ENCODE data around the gene IQSEC1. TPM values are rescaled to one million over a fixed set of nuclear protein-coding genes. Genes with fewer than 3 reads are reported as not detected.

IQSEC1 gene
- total RNA-seq, 1 experiment from 2014 or later, result 13.0 TPM

DNA sequence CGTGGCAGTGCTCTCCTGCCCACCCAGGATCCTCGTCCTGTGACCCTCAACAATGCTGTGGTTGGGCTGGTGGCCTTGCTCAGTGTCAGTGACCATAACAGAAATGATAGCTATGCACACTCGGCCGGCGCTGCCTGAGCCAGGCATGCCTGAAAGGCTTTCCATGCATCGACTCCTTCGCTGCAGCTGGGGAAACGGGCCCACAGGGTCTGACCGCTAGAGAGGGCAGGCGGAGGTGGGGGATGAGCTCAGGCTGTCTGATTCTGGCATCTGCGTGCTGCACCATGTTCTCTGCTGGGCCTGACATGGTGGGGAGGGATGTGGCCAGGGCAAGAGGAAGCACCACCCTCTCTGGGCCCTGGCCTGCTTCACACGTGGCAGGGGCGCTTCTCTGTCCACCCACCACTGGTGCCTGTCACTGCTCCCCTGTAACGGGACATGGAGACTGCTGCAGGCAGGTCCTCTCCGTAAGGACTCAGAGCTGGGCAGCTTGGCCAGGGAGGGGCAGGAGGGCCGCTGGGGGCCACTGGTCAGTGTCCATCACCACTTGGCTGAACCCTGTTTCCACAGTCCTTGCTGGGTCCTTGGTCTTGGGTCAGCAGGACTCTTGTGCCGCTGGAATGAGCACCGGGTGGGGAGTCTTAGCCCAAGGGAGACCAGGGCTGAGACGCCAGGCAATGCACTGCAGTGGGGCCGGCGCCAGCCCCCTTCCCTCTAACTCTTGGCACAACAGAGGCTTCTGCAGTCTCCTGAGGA lies 167.7 kb downstream of the IQSEC1 start:
- no peak for TF ChIP-seq EZH2 (IDR thresholded peaks at IDR 0.05; ENCODE audit: borderline replicate concordance, low read depth, low read length, poor library complexity, severe bottlenecking)
- TF ChIP-seq, protein P1, sequence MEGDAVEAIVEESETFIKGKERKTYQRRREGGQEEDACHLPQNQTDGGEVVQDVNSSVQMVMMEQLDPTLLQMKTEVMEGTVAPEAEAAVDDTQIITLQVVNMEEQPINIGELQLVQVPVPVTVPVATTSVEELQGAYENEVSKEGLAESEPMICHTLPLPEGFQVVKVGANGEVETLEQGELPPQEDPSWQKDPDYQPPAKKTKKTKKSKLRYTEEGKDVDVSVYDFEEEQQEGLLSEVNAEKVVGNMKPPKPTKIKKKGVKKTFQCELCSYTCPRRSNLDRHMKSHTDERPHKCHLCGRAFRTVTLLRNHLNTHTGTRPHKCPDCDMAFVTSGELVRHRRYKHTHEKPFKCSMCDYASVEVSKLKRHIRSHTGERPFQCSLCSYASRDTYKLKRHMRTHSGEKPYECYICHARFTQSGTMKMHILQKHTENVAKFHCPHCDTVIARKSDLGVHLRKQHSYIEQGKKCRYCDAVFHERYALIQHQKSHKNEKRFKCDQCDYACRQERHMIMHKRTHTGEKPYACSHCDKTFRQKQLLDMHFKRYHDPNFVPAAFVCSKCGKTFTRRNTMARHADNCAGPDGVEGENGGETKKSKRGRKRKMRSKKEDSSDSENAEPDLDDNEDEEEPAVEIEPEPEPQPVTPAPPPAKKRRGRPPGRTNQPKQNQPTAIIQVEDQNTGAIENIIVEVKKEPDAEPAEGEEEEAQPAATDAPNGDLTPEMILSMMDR (conservative IDR thresholded peaks at IDR 0.05; ENCODE audit: low read depth, low read length), result no peak
- no TSS peak for BruUV-seq (replicated peaks)
- Histone ChIP-seq H3K27ac (ENCODE audit: low read depth, low read length, poor library complexity, severe bottlenecking) (no peak overlapping the region), H3K9me3 (ENCODE audit: low read depth, low read length, poor library complexity, severe bottlenecking) (no peaks in the 10 kb centered on the region), H3K27me3 (replicated peaks; ENCODE audit: insufficient read depth, low read depth, low read length, poor library complexity) (no peaks in the 10 kb centered on the region), H3K4me1 (ENCODE audit: insufficient read depth, low read length, poor library complexity, severe bottlenecking) (no peaks in the 10 kb centered on the region), H3K36me3 (ENCODE audit: insufficient read depth, low read length, poor library complexity, severe bottlenecking) (no peaks in the 10 kb centered on the region), H3K4me3 (ENCODE audit: low read depth, low read length, poor library complexity, severe bottlenecking) (no peak overlapping the region)
- CTCF ChIA-PET, result no interaction called here
- no peak for DNase-seq (ENCODE audit: low spot score)
- POLR2A ChIA-PET (ENCODE audit: low non-redundant PET), result no interaction called here
- intact Hi-C loops (cut with micrococcal nuclease; ENCODE audit: unreplicated experiment), result no loop called here

DNA sequence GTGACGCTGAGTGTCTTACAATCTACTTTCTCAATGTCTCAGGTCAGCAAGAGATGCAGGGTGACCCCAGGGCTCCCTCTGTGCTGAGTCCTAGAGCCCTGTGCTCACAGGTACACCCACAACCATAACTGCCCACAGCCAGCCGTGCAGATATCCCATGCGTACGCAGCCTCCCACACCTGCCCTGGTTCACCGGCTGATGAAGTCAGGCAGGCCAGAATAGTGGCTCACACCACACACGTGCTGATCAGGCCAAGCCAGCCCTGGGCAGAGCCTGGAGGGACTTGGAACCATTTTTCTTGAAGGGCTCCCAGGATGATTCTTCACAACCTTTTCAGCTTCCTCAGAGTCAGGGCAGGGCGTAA lies 168.3 kb downstream of the IQSEC1 start:
- Histone ChIP-seq H3K27ac (ENCODE audit: low read depth, low read length, poor library complexity, severe bottlenecking) (no peak overlapping the region), H3K9me3 (ENCODE audit: low read depth, low read length, poor library complexity, severe bottlenecking) (no peaks in the 10 kb centered on the region), H3K4me3 (ENCODE audit: low read depth, low read length, poor library complexity, severe bottlenecking) (no peak overlapping the region), H3K27me3 (replicated peaks; ENCODE audit: insufficient read depth, low read depth, low read length, poor library complexity) (no peaks in the 10 kb centered on the region), H3K36me3 (ENCODE audit: insufficient read depth, low read length, poor library complexity, severe bottlenecking) (no peaks in the 10 kb centered on the region), H3K4me1 (ENCODE audit: insufficient read depth, low read length, poor library complexity, severe bottlenecking) (no peaks in the 10 kb centered on the region)
- CTCF ChIA-PET, result no interaction called here
- TF ChIP-seq EZH2 (IDR thresholded peaks at IDR 0.05; ENCODE audit: borderline replicate concordance, low read depth, low read length, poor library complexity, severe bottlenecking), result no peak
- TF ChIP-seq, protein P1 (conservative IDR thresholded peaks at IDR 0.05; ENCODE audit: low read depth, low read length), result no peak
- intact Hi-C loops (cut with micrococcal nuclease; ENCODE audit: unreplicated experiment), result no loop called here
- POLR2A ChIA-PET (ENCODE audit: low non-redundant PET), result no interaction called here
- DNase-seq (ENCODE audit: low spot score), result no peak
- no TSS peak for BruUV-seq (replicated peaks)

DNA sequence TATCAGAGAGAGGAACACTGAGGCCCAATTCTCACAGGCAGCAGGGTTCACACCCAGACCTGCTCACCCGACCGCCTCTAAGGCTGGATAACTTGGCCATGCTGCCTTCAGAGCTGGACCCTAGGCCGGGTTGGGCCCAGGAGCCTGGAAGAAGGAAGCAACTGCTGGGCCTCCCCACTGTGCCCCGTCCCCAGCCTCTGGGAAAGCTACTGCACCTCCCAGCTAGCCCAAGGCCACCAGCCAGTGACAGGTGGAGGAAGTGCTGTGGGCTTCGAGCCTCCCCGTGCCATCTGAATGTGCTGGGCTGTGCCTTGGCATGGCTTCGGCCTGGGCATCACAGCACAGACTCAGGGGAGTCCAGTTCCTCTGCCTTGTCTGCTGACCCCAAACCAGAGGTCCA lies 169.3 kb downstream of the IQSEC1 start:
- Histone ChIP-seq H3K4me3 (ENCODE audit: low read depth, low read length, poor library complexity, severe bottlenecking) (no peak overlapping the region), H3K36me3 (ENCODE audit: insufficient read depth, low read length, poor library complexity, severe bottlenecking) (no peaks in the 10 kb centered on the region), H3K27me3 (replicated peaks; ENCODE audit: insufficient read depth, low read depth, low read length, poor library complexity) (no peaks in the 10 kb centered on the region), H3K4me1 (ENCODE audit: insufficient read depth, low read length, poor library complexity, severe bottlenecking) (no peaks in the 10 kb centered on the region), H3K27ac (ENCODE audit: low read depth, low read length, poor library complexity, severe bottlenecking) (no peak overlapping the region), H3K9me3 (ENCODE audit: low read depth, low read length, poor library complexity, severe bottlenecking) (no peaks in the 10 kb centered on the region)
- intact Hi-C loops (cut with micrococcal nuclease; ENCODE audit: unreplicated experiment), result no loop called here
- TF ChIP-seq EZH2 (IDR thresholded peaks at IDR 0.05; ENCODE audit: borderline replicate concordance, low read depth, low read length, poor library complexity, severe bottlenecking), result no peak
- POLR2A ChIA-PET (ENCODE audit: low non-redundant PET), result no interaction called here
- no peak for DNase-seq (ENCODE audit: low spot score)
- CTCF ChIA-PET, result no interaction called here
- no TSS peak for BruUV-seq (replicated peaks)

Data from A673 (cell line).